MM.1S (cell line): Measurements from ENCODE around the gene ARL8B.

Experiments used
- DNase-seq: peaks from one replicate; pipeline ENCODE4 v3.0.0-alpha.2; 2015
- H2AFZ ChIP-seq: fragments of 300-600 bp; sonication (generic); 2 replicates; pipeline ENCODE4 v1.6.0; 2016; ENCODE audit warnings: antibody characterized with exemption, low read length
- H3F3A ChIP-seq: fragments of 300-600 bp; sonication (generic); 2 replicates; pipeline ENCODE4 v1.6.1; 2016; ENCODE audit warnings: mild to moderate bottlenecking, antibody characterized with exemption, low read length, moderate library complexity, mixed read lengths; ENCODE audit not compliant: insufficient read depth
- H3K27ac ChIP-seq: fragments of 300-600 bp; sonication (generic); 2 replicates; pipeline ENCODE4 v1.5.1; 2016; ENCODE audit warnings: mild to moderate bottlenecking, low read length
- H3K27me3 ChIP-seq: fragments of 300-600 bp; sonication (generic); replicated peaks from 2 replicates; pipeline ENCODE4 v1.6.0; 2016; ENCODE audit warnings: low read length; ENCODE audit not compliant: insufficient read depth
- H3K36me3 ChIP-seq: fragments of 300-600 bp; sonication (generic); replicated peaks from 2 replicates; pipeline ENCODE4 v1.6.1; 2016; ENCODE audit warnings: mild to moderate bottlenecking, low read length, mixed read lengths; ENCODE audit not compliant: insufficient read depth
- H3K4me1 ChIP-seq: fragments of 300-600 bp; sonication (generic); 2 replicates; pipeline ENCODE4 v1.6.1; 2016; ENCODE audit warnings: low read length, mixed read lengths
- H3K4me2 ChIP-seq: fragments of 300-600 bp; sonication (generic); 2 replicates; pipeline ENCODE4 v1.6.0; 2016; ENCODE audit warnings: low read depth, low read length
- H3K4me3 ChIP-seq: fragments of 300-600 bp; sonication (generic); 2 replicates; pipeline ENCODE4 v1.5.1; 2016; ENCODE audit warnings: low read length, mixed read lengths
- H3K79me2 ChIP-seq: fragments of 300-600 bp; sonication (generic); 2 replicates; pipeline ENCODE4 v1.6.1; 2016; ENCODE audit warnings: mixed run types, low read length, mixed read lengths
- H3K9ac ChIP-seq: fragments of 300-600 bp; sonication (generic); 2 replicates; pipeline ENCODE4 v1.6.1; 2016; ENCODE audit warnings: low read length, mixed read lengths
- H3K9me2 ChIP-seq: fragments of 300-600 bp; sonication (generic); replicated peaks from 2 replicates; pipeline ENCODE4 v1.6.1; 2016; ENCODE audit warnings: mild to moderate bottlenecking, low read length, mixed read lengths; ENCODE audit not compliant: insufficient read depth
- H3K9me3 ChIP-seq: fragments of 300-600 bp; sonication (generic); replicated peaks from 2 replicates; pipeline ENCODE4 v1.6.1; 2016; ENCODE audit warnings: mild to moderate bottlenecking, low read length, mixed read lengths; ENCODE audit not compliant: insufficient read depth
- H4K20me1 ChIP-seq: fragments of 300-600 bp; sonication (generic); 2 replicates; pipeline ENCODE4 v1.6.1; 2016; ENCODE audit warnings: mild to moderate bottlenecking, low read length, moderate library complexity, mixed read lengths; ENCODE audit not compliant: insufficient read depth
- CTCF ChIP-seq: fragments of 300-600 bp; sonication (generic); IDR thresholded peaks from 2 replicates; pipeline ENCODE4 v1.5.1; 2016; ENCODE audit warnings: antibody characterized with exemption, low read length, mixed read lengths
- EZH2 ChIP-seq: fragments of 300-600 bp; sonication (generic); optimal IDR thresholded peaks from 2 replicates; pipeline ENCODE3; 2017; ENCODE audit warnings: low read depth, mild to moderate bottlenecking, antibody characterized with exemption, low read length, mixed read lengths
- EZH2phosphoT487 ChIP-seq: fragments of 300-600 bp; sonication (generic); IDR thresholded peaks from 2 replicates; pipeline ENCODE4 v1.6.1; 2018; ENCODE audit warnings: antibody characterized with exemption, low read length

Gene ARL8B

GRCh38 chr3:5116538-5116937 is 5.6 kb upstream of the ARL8B start:
- TF ChIP-seq CTCF, result no peak
- no peak for TF ChIP-seq EZH2phosphoT487
- TF ChIP-seq EZH2, result no peak
- no peaks in the 10 kb centered on the region for H4K20me1 ChIP-seq
- no peak overlapping the region for H3K4me3 ChIP-seq
- DNase-seq, result no peak
- H3K9me2 ChIP-seq, result no peaks in the 10 kb centered on the region
- peaks cover 3% of the 10 kb centered on the region; the same call in 1 of the 2 replicates for H3K4me1 ChIP-seq
- no peak overlapping the region for H3K4me2 ChIP-seq
- H3K9me3 ChIP-seq, result no peaks in the 10 kb centered on the region
- no peaks in the 10 kb centered on the region for H3K79me2 ChIP-seq
- H3F3A ChIP-seq, result peaks cover 5% of the 10 kb centered on the region
- no peaks in the 10 kb centered on the region for H3K27me3 ChIP-seq
- no peak overlapping the region for H3K9ac ChIP-seq
- H2AFZ ChIP-seq, result no peak overlapping the region
- no peak overlapping the region for H3K27ac ChIP-seq
- H3K36me3 ChIP-seq, result no peaks in the 10 kb centered on the region

GRCh38 chr3:5120446-5120845 is 1.6 kb upstream of the ARL8B start:
- Histone ChIP-seq H2AFZ (no peak overlapping the region), H3K27ac (no peak overlapping the region), H3K4me3 (no peak overlapping the region), H3K9ac (no peak overlapping the region), H3K36me3 (no peaks in the 10 kb centered on the region), H4K20me1 (peaks cover 7% of the 10 kb centered on the region; the same call in 1 of the 2 replicates), H3K4me2 (no peak overlapping the region), H3K9me2 (no peaks in the 10 kb centered on the region), H3K4me1 (peaks cover 10% of the 10 kb centered on the region; the same call in 1 of the 2 replicates), H3F3A (peaks cover 19% of the 10 kb centered on the region), H3K79me2 (peaks cover 34% of the 10 kb centered on the region), H3K27me3 (no peaks in the 10 kb centered on the region), H3K9me3 (no peaks in the 10 kb centered on the region)
- TF ChIP-seq EZH2, result no peak
- no peak for TF ChIP-seq CTCF
- no peak for TF ChIP-seq EZH2phosphoT487
- no peak for DNase-seq

- H2AFZ ChIP-seq, result peak overlapping the region; percentile 49
- H3K4me1 ChIP-seq, result 0 out of 2 replicates have a peak, but pooled peaks cover 8% of the 10 kb centered on the region
- no peaks in the 10 kb centered on the region for H3K9me2 ChIP-seq
- H3K27me3 ChIP-seq, result no peaks in the 10 kb centered on the region
- peak overlapping the region; percentile 77 for H3K27ac ChIP-seq
- peaks cover 23% of the 10 kb centered on the region for H4K20me1 ChIP-seq
- peaks cover 59% of the 10 kb centered on the region for H3K79me2 ChIP-seq
- H3F3A ChIP-seq, result peaks cover 17% of the 10 kb centered on the region
- no peaks in the 10 kb centered on the region for H3K36me3 ChIP-seq
- H3K4me3 ChIP-seq, result peak overlapping the region; percentile 98
- H3K4me2 ChIP-seq, result peak overlapping the region; percentile 80
- TF ChIP-seq EZH2, result no peak
- no peak for TF ChIP-seq EZH2phosphoT487
- TF ChIP-seq CTCF, result no peak
- peak overlapping the region; percentile 95 for H3K9ac ChIP-seq
- H3K9me3 ChIP-seq, result no peaks in the 10 kb centered on the region
- peak; percentile 43 for DNase-seq
These were observed 932 bp downstream of the ARL8B start for GRCh38 chr3:5122741-5123706.
